Sigmoid colon (tissue), 7 donors: ENCODE measurements around the gene KRTAP4-12. TPM values are rescaled to one million over a fixed set of nuclear protein-coding genes. Genes with fewer than 3 reads are reported as not detected.
"Not testable (repeated sequence)": the region's sequence is repeated elsewhere in the genome, so short reads cannot be mapped to it uniquely, and the experiment has no call there.

ENCODE experiments used
- DNase-seq: peaks from one replicate; pipeline ENCODE4 v3.0.0-alpha.2; 2019
- H3K27ac ChIP-seq, 4 donors: fragments of 200-600 bp; sonication (generic); one replicate each; pipeline ENCODE4 v1.5.1; 2016 to 2019; ENCODE audit warnings: mild to moderate bottlenecking in 1 of 4
- H3K27me3 ChIP-seq, 3 donors: fragments of 200-600 bp; sonication (generic); one replicate each; pipeline ENCODE4 v1.5.1; 2019; ENCODE audit warnings: mild to moderate bottlenecking in 1 of 3
- H3K36me3 ChIP-seq, 4 donors: fragments of 200-600 bp; sonication (generic); one replicate each; pipeline ENCODE4 v1.5.1; 2016 to 2019
- H3K4me1 ChIP-seq, 4 donors: fragments of 200-600 bp; sonication (generic); one replicate each; pipeline ENCODE4 v1.5.1; 2017 to 2019
- H3K4me3 ChIP-seq, 4 donors: fragments of 200-600 bp; sonication (generic); one replicate each; pipeline ENCODE4 v1.5.1; 2017 to 2019; ENCODE audit warnings: mild to moderate bottlenecking in 2 of 4, moderate library complexity in 1 of 4
- H3K9me3 ChIP-seq, 4 donors: fragments of 200-600 bp in 3 of 4; sonication (generic) in 3 of 4; one replicate each; pipeline versions ENCODE4 v1.5.1 to v1.6.1; 2013 to 2019
- CTCF ChIP-seq, 4 experiments: fragments of 450-650 bp in 3 of 4; fragments of 200-600 bp in 1 of 4; IDR thresholded peaks; one replicate each; pipeline ENCODE4 v1.5.1; 2016 to 2019; ENCODE audit warnings: antibody characterized with exemption in 4 of 4, mild to moderate bottlenecking in 3 of 4, moderate library complexity in 2 of 4
- EP300 ChIP-seq, 4 donors: sonication (generic); formaldehyde crosslinking; IDR thresholded peaks; one replicate each; pipeline ENCODE4 v1.6.1; 2017; ENCODE audit warnings: antibody characterized with exemption in 4 of 4
- POLR2A ChIP-seq, 2 donors: fragments of 450-650 bp; IDR thresholded peaks; one replicate each; pipeline ENCODE4 v1.6.1; 2016; ENCODE audit warnings: antibody characterized with exemption in 2 of 2, mild to moderate bottlenecking in 2 of 2, moderate library complexity in 2 of 2
- POLR2AphosphoS5 ChIP-seq, 4 donors: sonication (generic); formaldehyde crosslinking; IDR thresholded peaks; one replicate each; pipeline ENCODE4 v1.6.1; 2017; ENCODE audit warnings: antibody characterized with exemption in 4 of 4
- WGBS, 2 donors: extraction: QIAGEN DNeasy Blood & Tissue Kit; methylation state at CpG; one replicate each; pipeline ENCODE4 v1.1.7; 2013; 5-methylcytosine and 5-hydroxymethylcytosine counted together
- intact Hi-C: fragments of 100-400 bp; cut with DNase I; formaldehyde crosslinking; loops from one replicate; pipeline ENCODE4 v1.15.1; 2023
- polyA plus RNA-seq, 3 donors: library from polyadenylated mRNA; stranded (reverse); fragments of 200-250 nt; gene quantifications; one replicate each; pipeline ENCODE4 v1.2.3, GENCODE V29; 2013
- total RNA-seq, 4 donors: library from RNA; depleted of rRNA; stranded (reverse); fragments of >200 nt; gene quantifications; one replicate each; pipeline ENCODE4 v1.1.0, GENCODE V29; 2016
- donor health status: healthy with polysubstance abuse.
- donor health status: Bipolar disorder and iron deficiency.
- donor health status: healthy.

The KRTAP4-12 gene
- total and polyA plus RNA-seq, 7 donors, result not detected

GRCh38 chr17:41131979-41132378 lies 8.0 kb upstream of the KRTAP4-12 start:
- TF ChIP-seq EP300 (IDR thresholded peaks at IDR 0.05) (no peak), CTCF (IDR thresholded peaks at IDR 0.05) (no peak), POLR2AphosphoS5 (IDR thresholded peaks at IDR 0.05) (no peak), POLR2A (IDR thresholded peaks at IDR 0.05) (no peak)
- H3K9me3 ChIP-seq, result no peaks in the 10 kb centered on the region
- 68 to 77% methylated on average over 3 of the region's 3 CpGs for WGBS, 2 donors
- H3K4me1 ChIP-seq, result no peaks in the 10 kb centered on the region
- no peaks in the 10 kb centered on the region for H3K36me3 ChIP-seq
- intact Hi-C loops, result no loop called here
- H3K4me3 ChIP-seq, result no peak overlapping the region
- no peak overlapping the region for H3K27ac ChIP-seq
- no peak for DNase-seq
- no peaks in the 10 kb centered on the region for H3K27me3 ChIP-seq

GRCh38 chr17:41127371-41127770 lies 3.4 kb upstream of the KRTAP4-12 start:
- peaks cover 0 to 1% (median 0%) of the 10 kb centered on the region in 3 donors for H3K27me3 ChIP-seq
- whole genome bisulfite sequencing, 2 donors, result 42 to 83% methylated on average over 1 of the region's 1 CpG
- no peaks in the 10 kb centered on the region for H3K36me3 ChIP-seq
- no peak overlapping the region for H3K27ac ChIP-seq
- no peak for DNase-seq
- H3K4me3 ChIP-seq, result no peak overlapping the region
- TF ChIP-seq EP300 (IDR thresholded peaks at IDR 0.05) (no peak), CTCF (IDR thresholded peaks at IDR 0.05) (no peak), POLR2A (IDR thresholded peaks at IDR 0.05) (no peak), POLR2AphosphoS5 (IDR thresholded peaks at IDR 0.05) (no peak)
- no peaks in the 10 kb centered on the region for H3K4me1 ChIP-seq
- intact Hi-C loops, result no loop called here
- no peaks in the 10 kb centered on the region for H3K9me3 ChIP-seq

- DNase-seq, result no peak
- Histone ChIP-seq H3K36me3 (no peaks in the 10 kb centered on the region), H3K4me1 (no peaks in the 10 kb centered on the region), H3K9me3 (no peaks in the 10 kb centered on the region), H3K27ac (no peak overlapping the region), H3K27me3 (peaks cover 0 to 4% (median 0%) of the 10 kb centered on the region in 3 donors), H3K4me3 (no peak overlapping the region)
- no peak for TF ChIP-seq CTCF (IDR thresholded peaks at IDR 0.05)
- no peak for TF ChIP-seq POLR2AphosphoS5 (IDR thresholded peaks at IDR 0.05)
- TF ChIP-seq POLR2A (IDR thresholded peaks at IDR 0.05), result no peak
- no peak for TF ChIP-seq EP300 (IDR thresholded peaks at IDR 0.05)
- intact Hi-C loops, result no loop called here
- WGBS, 2 donors, result 83 to 91% methylated on average over 3 of the region's 3 CpGs
Observed at GRCh38 chr17:41126412-41126811, 2.4 kb upstream of the KRTAP4-12 start.

- H3K4me1 ChIP-seq, result no peaks in the 10 kb centered on the region
- DNase-seq, result no peak
- intact Hi-C loops, result no loop called here
- no peaks in the 10 kb centered on the region for H3K9me3 ChIP-seq
- peaks cover 0 to 8% (median 0%) of the 10 kb centered on the region in 3 donors for H3K27me3 ChIP-seq
- TF ChIP-seq POLR2A (IDR thresholded peaks at IDR 0.05), result no peak
- WGBS, 2 donors, result 96% methylated on average over 2 of the region's 2 CpGs
- no peaks in the 10 kb centered on the region for H3K36me3 ChIP-seq
- no peak overlapping the region for H3K27ac ChIP-seq
- no peak overlapping the region for H3K4me3 ChIP-seq
Observed at GRCh38 chr17:41125064-41125463, 1.1 kb upstream of the KRTAP4-12 start.

GRCh38 chr17:41123292-41123990 lies 541 bp downstream of the KRTAP4-12 start:
- H3K9me3 ChIP-seq, intact Hi-C loops, H3K4me3 ChIP-seq, H3K27ac ChIP-seq, H3K4me1 ChIP-seq, H3K36me3 ChIP-seq, H3K27me3 ChIP-seq, DNase-seq: not testable (repeated sequence)
- 76 to 77% methylated on average over 12 of the region's 12 CpGs for WGBS, 2 donors

- Histone ChIP-seq H3K27ac (no peak overlapping the region), H3K4me3 (no peak overlapping the region), H3K4me1 (no peaks in the 10 kb centered on the region), H3K9me3 (no peaks in the 10 kb centered on the region), H3K36me3 (no peaks in the 10 kb centered on the region), H3K27me3 (peaks cover 0 to 8% (median 0%) of the 10 kb centered on the region in 3 donors)
- 91 to 96% methylated on average over 2 of the region's 2 CpGs for WGBS, 2 donors
- TF ChIP-seq EP300 (IDR thresholded peaks at IDR 0.05) (no peak), CTCF (IDR thresholded peaks at IDR 0.05) (no peak), POLR2AphosphoS5 (IDR thresholded peaks at IDR 0.05) (no peak), POLR2A (IDR thresholded peaks at IDR 0.05) (no peak)
- no peak for DNase-seq
- intact Hi-C loops, result no loop called here
Observed at GRCh38 chr17:41121742-41122141, 2.2 kb downstream of the KRTAP4-12 start.

GRCh38 chr17:41119696-41120690 lies 4.0 kb downstream of the KRTAP4-12 start:
- H3K4me3 ChIP-seq, intact Hi-C loops, H3K27me3 ChIP-seq, H3K9me3 ChIP-seq, H3K4me1 ChIP-seq, H3K27ac ChIP-seq, H3K36me3 ChIP-seq, DNase-seq: not testable (repeated sequence)
- 42 to 68% methylated on average over 11 of the region's 11 CpGs for WGBS, 2 donors
